ENCODE results near the gene SH3RF3.

Gene SH3RF3

GRCh38 chr2:109177635-109178034 is 48.6 kb downstream of the SH3RF3 start:
- H4K20me1 ChIP-seq (ENCODE audit: insufficient read depth), result no peaks in the 10 kb centered on the region
- H3K4me3 ChIP-seq (IDR thresholded peaks at IDR 0.05; ENCODE audit: insufficient read depth, low read depth, low read length), result no peak overlapping the region
- H3K79me2 ChIP-seq (ENCODE audit: insufficient read depth, low read depth), result no peaks in the 10 kb centered on the region
- no peaks in the 10 kb centered on the region for H3K4me1 ChIP-seq (ENCODE audit: low read depth, poor library complexity, severe bottlenecking)
- H2AFZ ChIP-seq (ENCODE audit: low read depth), result no peak overlapping the region
- no peak overlapping the region for H3K27ac ChIP-seq
- no peaks in the 10 kb centered on the region for H3K36me3 ChIP-seq (ENCODE audit: insufficient read depth)
- H3K4me2 ChIP-seq, result no peak overlapping the region
- H3K27me3 ChIP-seq (ENCODE audit: insufficient read depth, low read depth), result no peaks in the 10 kb centered on the region
- no peak for TF ChIP-seq CTCF (conservative IDR thresholded peaks at IDR 0.05; ENCODE audit: low read depth, low read length)
- H3K9ac ChIP-seq, result no peak overlapping the region

- TF ChIP-seq CTCF (conservative IDR thresholded peaks at IDR 0.05; ENCODE audit: low read depth, low read length), result no peak
- H3K4me2 ChIP-seq, result no peak overlapping the region
- no peaks in the 10 kb centered on the region for H3K79me2 ChIP-seq (ENCODE audit: insufficient read depth, low read depth)
Observed at GRCh38 chr2:109178968-109179367, 50.0 kb downstream of the SH3RF3 start.

GRCh38 chr2:109180786-109181185 is 51.8 kb downstream of the SH3RF3 start:
- H4K20me1 ChIP-seq (ENCODE audit: insufficient read depth), result no peaks in the 10 kb centered on the region
- no peak overlapping the region for H3K4me3 ChIP-seq (IDR thresholded peaks at IDR 0.05; ENCODE audit: insufficient read depth, low read depth, low read length)
- no peak for TF ChIP-seq CTCF (conservative IDR thresholded peaks at IDR 0.05; ENCODE audit: low read depth, low read length)
- H3K9ac ChIP-seq, result no peak overlapping the region
- no peaks in the 10 kb centered on the region for H3K79me2 ChIP-seq (ENCODE audit: insufficient read depth, low read depth)
- no peak overlapping the region for H2AFZ ChIP-seq (ENCODE audit: low read depth)
- H3K4me2 ChIP-seq, result no peak overlapping the region
- H3K36me3 ChIP-seq (ENCODE audit: insufficient read depth), result no peaks in the 10 kb centered on the region
- no peaks in the 10 kb centered on the region for H3K4me1 ChIP-seq (ENCODE audit: low read depth, poor library complexity, severe bottlenecking)
- H3K27ac ChIP-seq, result no peak overlapping the region
- H3K27me3 ChIP-seq (ENCODE audit: insufficient read depth, low read depth), result no peaks in the 10 kb centered on the region

More at GRCh38 chr2:109178968-109179367, 50.0 kb downstream of the SH3RF3 start:
- no peak overlapping the region for H3K27ac ChIP-seq
- no peak overlapping the region for H3K9ac ChIP-seq
- no peaks in the 10 kb centered on the region for H3K4me1 ChIP-seq (ENCODE audit: low read depth, poor library complexity, severe bottlenecking)
- H2AFZ ChIP-seq (ENCODE audit: low read depth), result no peak overlapping the region
- no peaks in the 10 kb centered on the region for H3K27me3 ChIP-seq (ENCODE audit: insufficient read depth, low read depth)
- no peak overlapping the region for H3K4me3 ChIP-seq (IDR thresholded peaks at IDR 0.05; ENCODE audit: insufficient read depth, low read depth, low read length)
- H3K36me3 ChIP-seq (ENCODE audit: insufficient read depth), result no peaks in the 10 kb centered on the region
- no peaks in the 10 kb centered on the region for H4K20me1 ChIP-seq (ENCODE audit: insufficient read depth)

- Histone ChIP-seq H3K27me3 (ENCODE audit: insufficient read depth, low read depth) (no peaks in the 10 kb centered on the region), H4K20me1 (ENCODE audit: insufficient read depth) (no peaks in the 10 kb centered on the region), H3K79me2 (ENCODE audit: insufficient read depth, low read depth) (no peaks in the 10 kb centered on the region), H3K4me2 (no peak overlapping the region), H3K4me3 (IDR thresholded peaks at IDR 0.05; ENCODE audit: insufficient read depth, low read depth, low read length) (no peak overlapping the region), H3K4me1 (ENCODE audit: low read depth, poor library complexity, severe bottlenecking) (no peaks in the 10 kb centered on the region), H3K36me3 (ENCODE audit: insufficient read depth) (no peaks in the 10 kb centered on the region), H3K9ac (no peak overlapping the region), H2AFZ (ENCODE audit: low read depth) (no peak overlapping the region), H3K27ac (no peak overlapping the region)
- no peak for TF ChIP-seq CTCF (conservative IDR thresholded peaks at IDR 0.05; ENCODE audit: low read depth, low read length)
Observed at GRCh38 chr2:109182426-109182825, 53.4 kb downstream of the SH3RF3 start.

Measured in KMS-11 (cell line).